ENCODE results near the gene CLSTN2.

CLSTN2 gene

GRCh38 chr3:140007911-140008869 lies 73.2 kb downstream of the CLSTN2 start:
- DNase-seq: no peak

- DNase-seq: no peak
Measured at GRCh38 chr3:140010391-140010790, 75.4 kb downstream of the CLSTN2 start.

- no peak for DNase-seq
Measured at GRCh38 chr3:140011086-140011485, 76.1 kb downstream of the CLSTN2 start.

- DNase-seq: no peak
Measured at GRCh38 chr3:140011611-140012277, 76.8 kb downstream of the CLSTN2 start.

- DNase-seq: no peak
Measured at GRCh38 chr3:140013220-140013619, 78.2 kb downstream of the CLSTN2 start.

GRCh38 chr3:140014831-140015495 lies 80.0 kb downstream of the CLSTN2 start:
- DNase-seq: no peak

GRCh38 chr3:140015741-140016140 lies 80.8 kb downstream of the CLSTN2 start:
- DNase-seq: no peak

GRCh38 chr3:140018556-140018955 lies 83.6 kb downstream of the CLSTN2 start:
- DNase-seq: no peak

GRCh38 chr3:140019946-140020345 lies 85.0 kb downstream of the CLSTN2 start:
- no peak for DNase-seq

GRCh38 chr3:140020541-140020940 lies 85.6 kb downstream of the CLSTN2 start:
- no peak for DNase-seq

GRCh38 chr3:140021269-140021668 lies 86.3 kb downstream of the CLSTN2 start:
- no peak for DNase-seq

- DNase-seq: no peak
Measured at GRCh38 chr3:140022066-140022770, 87.2 kb downstream of the CLSTN2 start.

GRCh38 chr3:140023616-140024530 lies 88.9 kb downstream of the CLSTN2 start:
- DNase-seq: no peak

- DNase-seq: no peak
Measured at GRCh38 chr3:140031170-140031569, 96.2 kb downstream of the CLSTN2 start.

GRCh38 chr3:140034058-140034457 lies 99.1 kb downstream of the CLSTN2 start:
- DNase-seq: no peak

GRCh38 chr3:140035871-140036270 lies 100.9 kb downstream of the CLSTN2 start:
- DNase-seq: no peak

GRCh38 chr3:140050396-140050795 lies 115.4 kb downstream of the CLSTN2 start:
- no peak for DNase-seq

- DNase-seq: peak; percentile 34
Measured at GRCh38 chr3:140051019-140051957, 116.3 kb downstream of the CLSTN2 start.

GRCh38 chr3:140052771-140053702 lies 118.1 kb downstream of the CLSTN2 start:
- DNase-seq: no peak

Measured in hematopoietic multipotent progenitor cell treated with erythropoietin and hydrocortisone succinate and interleukin-3 and kit ligand, for 4 days (in vitro differentiated cells).